Tibial nerve (tissue), 4 donors: ENCODE results near the gene NR2C1. TPM values are rescaled to one million over a fixed set of nuclear protein-coding genes. Genes with fewer than 3 reads are reported as not detected.
"Not testable (repeated sequence)": the region's sequence is repeated elsewhere in the genome, so short reads cannot be mapped to it uniquely, and the experiment has no call there.

Source experiments
- DNase-seq, 2 donors: peaks; one replicate each; pipeline ENCODE4 v3.0.0-alpha.2; 2019; ENCODE audit warnings: low spot score in 2 of 2
- H3K27ac ChIP-seq, 4 donors: fragments of 200-600 bp; sonication (generic) in 3 of 4; one replicate each; pipeline ENCODE4 v1.5.1; 2017 to 2019; ENCODE audit warnings: mild to moderate bottlenecking in 1 of 4
- H3K27me3 ChIP-seq, 2 donors: fragments of 200-600 bp; sonication (generic) in 1 of 2; one replicate each; pipeline versions ENCODE4 v1.5.1 to v1.6.0; 2017 to 2019
- H3K36me3 ChIP-seq, 3 donors: fragments of 200-600 bp; sonication (generic); one replicate each; pipeline ENCODE4 v1.5.1; 2018 to 2019
- H3K4me1 ChIP-seq, 4 donors: fragments of 200-600 bp; sonication (generic) in 3 of 4; one replicate each; pipeline ENCODE4 v1.5.1; 2017 to 2019
- H3K4me3 ChIP-seq, 4 donors: fragments of 200-600 bp; sonication (generic) in 3 of 4; one replicate each; pipeline ENCODE4 v1.5.1; 2017 to 2019; ENCODE audit warnings: mild to moderate bottlenecking in 1 of 4, moderate library complexity in 1 of 4
- H3K9me3 ChIP-seq, 4 donors: fragments of 200-600 bp; sonication (generic) in 3 of 4; one replicate each; pipeline ENCODE4 v1.5.1; 2017 to 2019
- EP300 ChIP-seq, 2 donors: sonication (generic); formaldehyde crosslinking; IDR thresholded peaks; one replicate each; pipeline ENCODE4 v1.6.1; 2017; ENCODE audit warnings: antibody characterized with exemption in 2 of 2, mild to moderate bottlenecking in 1 of 2
- POLR2A ChIP-seq, 2 donors: fragments of 450-650 bp; IDR thresholded peaks; one replicate each; pipeline ENCODE4 v1.6.1; 2017; ENCODE audit warnings: antibody characterized with exemption in 2 of 2, mild to moderate bottlenecking in 2 of 2, moderate library complexity in 2 of 2
- WGBS, 2 donors: methylation state at CpG; one replicate each; pipeline ENCODE4 v1.1.5; 2018; 5-methylcytosine and 5-hydroxymethylcytosine counted together
- total RNA-seq, 4 donors: library from RNA; depleted of rRNA; stranded (reverse); fragments of >200 nt; gene quantifications; one replicate each; pipeline ENCODE4 v1.1.0, GENCODE V29; 2016
- TF ChIP-seq, protein P1 (sequence below), 5 experiments: fragments of 200-600 bp in 3 of 5; fragments of 450-650 bp in 2 of 5; sonication (generic) in 3 of 5; IDR thresholded peaks; one replicate each; pipeline ENCODE4 v1.5.1; 2016 to 2019; ENCODE audit warnings: antibody characterized with exemption in 5 of 5, mild to moderate bottlenecking in 3 of 5, moderate library complexity in 2 of 5

The NR2C1 gene
- total RNA-seq, 4 donors from 2014 or later, result 64.5 to 93.5 (median 75.2) TPM

DNA sequence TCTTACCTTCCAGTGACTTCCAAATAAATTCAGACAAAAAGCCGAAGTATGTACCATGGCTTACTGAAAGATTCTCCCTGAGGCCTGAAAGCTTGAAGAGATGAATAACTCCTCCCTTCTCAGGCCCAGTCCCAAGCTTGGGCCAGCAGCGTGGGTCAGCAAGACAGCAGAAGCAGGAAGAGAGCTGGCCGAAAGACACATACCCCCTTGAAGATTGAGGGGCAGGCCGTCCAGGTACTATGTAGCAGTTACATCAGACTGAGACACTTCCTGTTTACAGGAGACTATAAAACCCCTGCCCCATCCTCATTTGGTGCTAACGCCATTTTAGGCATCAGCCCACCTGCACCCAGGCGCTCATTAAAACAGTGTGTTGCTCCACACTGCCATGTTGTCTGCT lies 84.9 kb downstream of the NR2C1 start:
- Histone ChIP-seq H3K4me3 (no peak overlapping the region), H3K36me3 (peaks cover 0 to 50% (median 0%) of the 10 kb centered on the region in 3 donors), H3K9me3 (no peaks in the 10 kb centered on the region), H3K27ac (no peak overlapping the region), H3K4me1 (no peaks in the 10 kb centered on the region), H3K27me3 (no peaks in the 10 kb centered on the region)
- TF ChIP-seq POLR2A (IDR thresholded peaks at IDR 0.05), result no peak
- DNase-seq, result no peak
- WGBS, 2 donors, result 80 to 91% methylated on average over 6 of the region's 6 CpGs

DNA sequence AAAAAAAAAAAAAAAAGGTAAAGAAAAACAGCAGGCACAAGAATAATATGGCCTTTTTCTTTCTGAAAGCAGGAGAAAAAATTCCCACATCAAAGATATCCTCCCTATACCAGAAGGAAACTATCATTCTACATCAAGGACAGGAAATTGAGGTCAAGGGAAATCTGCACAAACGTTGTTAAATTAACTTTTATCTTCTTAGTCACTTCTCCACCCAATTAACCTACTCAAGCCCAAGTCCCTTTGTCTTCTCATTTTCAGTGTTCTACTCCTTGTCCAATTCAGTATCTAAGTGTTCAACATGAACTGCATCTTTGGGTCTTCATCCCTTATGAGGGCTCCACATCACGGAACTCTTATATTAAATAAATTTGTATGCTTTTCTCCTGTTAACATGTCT lies 85.6 kb downstream of the NR2C1 start:
- no peak for DNase-seq
- H3K36me3 ChIP-seq, result peaks cover 0 to 45% (median 0%) of the 10 kb centered on the region in 3 donors
- no peaks in the 10 kb centered on the region for H3K27me3 ChIP-seq
- H3K4me1 ChIP-seq, result no peaks in the 10 kb centered on the region
- no peak overlapping the region for H3K4me3 ChIP-seq
- no peaks in the 10 kb centered on the region for H3K9me3 ChIP-seq
- H3K27ac ChIP-seq, result no peak overlapping the region
- TF ChIP-seq POLR2A (IDR thresholded peaks at IDR 0.05), result no peak
- TF ChIP-seq, protein P1, sequence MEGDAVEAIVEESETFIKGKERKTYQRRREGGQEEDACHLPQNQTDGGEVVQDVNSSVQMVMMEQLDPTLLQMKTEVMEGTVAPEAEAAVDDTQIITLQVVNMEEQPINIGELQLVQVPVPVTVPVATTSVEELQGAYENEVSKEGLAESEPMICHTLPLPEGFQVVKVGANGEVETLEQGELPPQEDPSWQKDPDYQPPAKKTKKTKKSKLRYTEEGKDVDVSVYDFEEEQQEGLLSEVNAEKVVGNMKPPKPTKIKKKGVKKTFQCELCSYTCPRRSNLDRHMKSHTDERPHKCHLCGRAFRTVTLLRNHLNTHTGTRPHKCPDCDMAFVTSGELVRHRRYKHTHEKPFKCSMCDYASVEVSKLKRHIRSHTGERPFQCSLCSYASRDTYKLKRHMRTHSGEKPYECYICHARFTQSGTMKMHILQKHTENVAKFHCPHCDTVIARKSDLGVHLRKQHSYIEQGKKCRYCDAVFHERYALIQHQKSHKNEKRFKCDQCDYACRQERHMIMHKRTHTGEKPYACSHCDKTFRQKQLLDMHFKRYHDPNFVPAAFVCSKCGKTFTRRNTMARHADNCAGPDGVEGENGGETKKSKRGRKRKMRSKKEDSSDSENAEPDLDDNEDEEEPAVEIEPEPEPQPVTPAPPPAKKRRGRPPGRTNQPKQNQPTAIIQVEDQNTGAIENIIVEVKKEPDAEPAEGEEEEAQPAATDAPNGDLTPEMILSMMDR (IDR thresholded peaks at IDR 0.05), result no peak
- no peak for TF ChIP-seq EP300 (IDR thresholded peaks at IDR 0.05)
- WGBS, 2 donors, result 60 to 61% methylated on average over 2 of the region's 2 CpGs

DNA sequence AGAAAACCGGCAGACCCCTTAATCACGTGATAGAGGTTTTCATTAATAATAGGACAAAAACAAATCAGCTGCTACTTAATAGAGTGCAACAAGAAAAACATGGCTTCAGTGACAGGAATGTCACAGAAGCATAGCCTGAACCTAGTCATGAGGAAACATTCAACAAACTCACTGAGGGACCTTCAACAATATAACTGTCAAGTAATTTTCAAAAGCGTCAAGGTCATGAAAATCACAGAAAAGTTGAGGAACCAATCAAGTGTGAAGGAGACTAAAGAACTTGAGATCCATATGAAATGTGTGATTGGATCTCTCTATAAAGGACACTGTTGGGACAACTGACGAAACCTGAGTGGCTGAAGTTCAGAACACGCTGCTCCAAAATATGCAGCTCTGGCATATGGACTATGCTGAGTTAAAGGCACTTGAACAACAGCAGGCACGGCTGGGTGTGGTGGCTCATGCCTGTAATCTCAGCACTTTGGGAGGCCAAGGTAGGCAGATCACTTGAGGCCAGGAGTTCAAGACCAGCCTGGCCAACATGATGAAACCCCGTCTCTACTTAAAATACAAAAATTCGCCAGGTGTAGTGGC lies 86.2 kb downstream of the NR2C1 start:
- Histone ChIP-seq H3K4me3 (no peak overlapping the region), H3K27ac (no peak overlapping the region)
- 87 to 89% methylated on average over 8 of the region's 8 CpGs for WGBS, 2 donors

DNA sequence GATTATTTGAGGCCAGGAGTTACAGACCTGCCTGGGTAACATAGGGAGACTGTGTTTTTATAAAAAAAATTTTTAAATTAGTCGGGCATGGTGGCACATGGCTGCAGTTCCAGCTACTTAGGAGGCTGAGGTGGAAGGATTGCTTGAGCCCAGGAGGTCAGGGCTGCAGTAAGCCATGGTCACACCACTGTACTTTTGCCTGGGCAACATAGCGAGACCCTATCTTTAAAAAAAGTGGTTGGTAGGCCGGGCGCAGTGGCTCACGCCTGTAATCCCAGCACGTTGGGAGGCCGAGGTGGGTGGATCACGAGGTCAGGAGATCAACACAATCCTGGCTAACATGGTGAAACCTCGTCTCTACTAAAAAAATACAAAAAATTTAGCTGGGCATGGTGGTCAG lies 88.3 kb downstream of the NR2C1 start:
- not testable (repeated sequence) for H3K27me3 ChIP-seq, H3K27ac ChIP-seq
- WGBS, 2 donors, result 78 to 85% methylated on average over 9 of the region's 9 CpGs

More for the DNA sequence above, 86.2 kb downstream of the NR2C1 start:
- Histone ChIP-seq H3K4me1 (no peaks in the 10 kb centered on the region), H3K9me3 (no peaks in the 10 kb centered on the region), H3K36me3 (peaks cover 0 to 39% (median 0%) of the 10 kb centered on the region in 3 donors), H3K27me3 (no peaks in the 10 kb centered on the region)
- no peak for TF ChIP-seq POLR2A (IDR thresholded peaks at IDR 0.05)
- TF ChIP-seq, protein P1 (IDR thresholded peaks at IDR 0.05), result no peak
- TF ChIP-seq EP300 (IDR thresholded peaks at IDR 0.05), result no peak
- DNase-seq, result no peak

DNA sequence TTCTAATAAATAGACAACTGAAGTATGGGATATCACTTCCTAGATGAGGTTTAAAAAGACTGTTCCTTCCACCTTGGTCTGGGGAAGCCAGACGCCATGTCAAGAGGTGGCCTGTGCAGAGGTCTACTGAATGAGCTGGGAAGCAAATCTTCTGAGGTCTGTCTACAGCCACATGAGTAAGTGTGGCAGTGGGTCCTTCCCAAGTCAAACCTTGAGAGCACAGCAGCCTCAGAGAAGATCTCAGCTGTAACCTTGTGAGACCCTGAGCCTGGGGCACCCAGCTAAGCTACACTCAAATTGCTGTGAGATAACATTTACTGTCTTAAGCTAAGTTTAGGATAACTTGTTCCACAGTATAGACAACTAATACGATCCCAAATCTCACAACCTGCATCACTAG lies 90.1 kb downstream of the NR2C1 start:
- no peak for TF ChIP-seq EP300 (IDR thresholded peaks at IDR 0.05)
- TF ChIP-seq POLR2A (IDR thresholded peaks at IDR 0.05), result no peak
- TF ChIP-seq, protein P1 (IDR thresholded peaks at IDR 0.05), result no peak
- H3K4me3 ChIP-seq, result no peak overlapping the region
- H3K36me3 ChIP-seq, result peaks cover 0 to 6% (median 0%) of the 10 kb centered on the region in 3 donors
- no peaks in the 10 kb centered on the region for H3K4me1 ChIP-seq
- WGBS, 2 donors, result 97% methylated on average over 2 of the region's 2 CpGs
- no peaks in the 10 kb centered on the region for H3K27me3 ChIP-seq
- H3K27ac ChIP-seq, result no peak overlapping the region
- no peaks in the 10 kb centered on the region for H3K9me3 ChIP-seq
- DNase-seq, result no peak

More for the DNA sequence above, 88.3 kb downstream of the NR2C1 start:
- not testable (repeated sequence) for DNase-seq, H3K4me3 ChIP-seq, H3K4me1 ChIP-seq, H3K9me3 ChIP-seq
- H3K36me3 ChIP-seq, result peaks cover 0 to 19% (median 0%) of the 10 kb centered on the region in 3 donors

DNA sequence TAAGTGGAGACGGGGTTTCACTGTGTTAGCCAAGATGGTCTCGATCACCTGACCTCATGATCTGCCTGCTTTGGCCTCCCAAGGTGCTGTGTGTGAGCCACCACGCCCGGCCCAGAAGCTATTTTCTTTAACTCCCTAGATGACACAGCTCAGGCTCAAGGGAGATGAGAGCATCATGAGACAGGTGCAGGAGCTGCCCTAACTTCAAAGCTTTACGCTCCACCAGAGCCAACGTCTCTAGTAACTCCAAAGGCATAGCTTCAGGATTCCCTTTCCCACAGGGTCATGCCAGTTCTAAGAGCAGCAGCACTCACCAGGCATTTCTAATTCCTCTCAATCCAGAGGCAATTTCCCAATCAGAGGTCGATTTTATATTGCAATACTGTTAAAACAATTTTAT lies 91.0 kb downstream of the NR2C1 start:
- Histone ChIP-seq H3K4me3 (no peak overlapping the region), H3K36me3 (peaks cover 0 to 6% (median 0%) of the 10 kb centered on the region in 3 donors), H3K27ac (no peak overlapping the region), H3K4me1 (no peaks in the 10 kb centered on the region), H3K9me3 (no peaks in the 10 kb centered on the region), H3K27me3 (no peaks in the 10 kb centered on the region)
- no peak for DNase-seq
- 65 to 66% methylated on average over 7 of the region's 7 CpGs for WGBS, 2 donors
- TF ChIP-seq POLR2A (IDR thresholded peaks at IDR 0.05) (no peak), EP300 (IDR thresholded peaks at IDR 0.05) (no peak)
- TF ChIP-seq, protein P1 (IDR thresholded peaks at IDR 0.05), result no peak
